K562 (cell line): Measurements from ENCODE around the gene MBLAC2. TPM values are rescaled to one million over a fixed set of nuclear protein-coding genes. Genes with fewer than 3 reads are reported as not detected.

Experiments used
- CHD1 ChIP-seq: fragments of 200-600 bp; sonication (generic); IDR thresholded peaks from one replicate; pipeline ENCODE4 v1.6.1; 2012; ENCODE audit warnings: mild to moderate bottlenecking, moderate library complexity, low read length, inconsistent platforms
- ERF ChIP-seq: fragments of 450-650 bp; formaldehyde crosslinking; IDR thresholded peaks from 2 replicates; pipeline ENCODE4 v1.4.0; 2020; ENCODE audit warnings: mild to moderate bottlenecking, mixed read lengths
- GATA2 ChIP-seq: sonication (generic); formaldehyde crosslinking; IDR thresholded peaks from 2 replicates; pipeline ENCODE4 v1.4.0; 2020; ENCODE audit warnings: mild to moderate bottlenecking, missing genetic modification reagents
- ILF3 ChIP-seq: fragments of 450-650 bp; IDR thresholded peaks from 2 replicates; pipeline ENCODE4 v1.6.1; 2018; ENCODE audit warnings: antibody characterized with exemption, mild to moderate bottlenecking, moderate library complexity, borderline replicate concordance
- MCM5 ChIP-seq: fragments of 450-650 bp; IDR thresholded peaks from 2 replicates; pipeline ENCODE4 v1.6.1; 2016; ENCODE audit warnings: low read depth
- NRF1 ChIP-seq, 2 experiments: fragments of 450-650 bp; IDR thresholded peaks in 1 of 2; conservative IDR thresholded peaks in 1 of 2; 2 replicates each; pipeline ENCODE4 v1.6.1; 2014; ENCODE audit warnings: mild to moderate bottlenecking in 2 of 2
- RAD51 ChIP-seq: fragments of 450-650 bp; IDR thresholded peaks from 2 replicates; pipeline ENCODE4 v1.7.1; 2016; ENCODE audit warnings: low read depth, mild to moderate bottlenecking, borderline replicate concordance
- RCOR1 ChIP-seq, 2 experiments: IDR thresholded peaks; 2 replicates each; pipeline ENCODE4 v1.6.1; 2012; ENCODE audit warnings: low read depth in 2 of 2, low read length in 2 of 2, borderline replicate concordance in 1 of 2, improper control_type of control experiment in 1 of 2
- SIRT6 ChIP-seq: IDR thresholded peaks from one replicate; pipeline ENCODE4 v1.6.1; 2012; ENCODE audit warnings: low read depth, mild to moderate bottlenecking, control low read depth, inconsistent platforms, low read length, moderate library complexity
- U2AF2 ChIP-seq: fragments of 200-400 bp; formaldehyde crosslinking; optimal IDR thresholded peaks from 2 replicates; pipeline ENCODE3; 2017; ENCODE audit warnings: low read depth, mild to moderate bottlenecking, low read length
- XRCC3 ChIP-seq: fragments of 450-650 bp; IDR thresholded peaks from 2 replicates; pipeline ENCODE4 v1.6.1; 2017; ENCODE audit warnings: mild to moderate bottlenecking, moderate library complexity
- XRCC5 ChIP-seq: fragments of 200-400 bp; formaldehyde crosslinking; IDR thresholded peaks from 2 replicates; pipeline ENCODE4 v1.6.1; 2017; ENCODE audit warnings: low read depth, mild to moderate bottlenecking, low read length
- ZBTB17 ChIP-seq: fragments of 450-650 bp; formaldehyde crosslinking; IDR thresholded peaks from 2 replicates; pipeline ENCODE4 v1.4.0; 2020; ENCODE audit warnings: mild to moderate bottlenecking
- ZNF586 ChIP-seq: fragments of 450-650 bp; formaldehyde crosslinking; conservative IDR thresholded peaks from 2 replicates; pipeline ENCODE4 v1.4.0; 2020; ENCODE audit warnings: mild to moderate bottlenecking, moderate library complexity
- ZZZ3 ChIP-seq: fragments of 450-650 bp; IDR thresholded peaks from 2 replicates; pipeline ENCODE4 v1.6.1; 2016; ENCODE audit warnings: antibody characterized with exemption, mild to moderate bottlenecking, moderate library complexity
- polyA plus RNA-seq, 8 experiments: library from polyadenylated mRNA; depleted of rRNA in 4 of 8; stranded (reverse) in 5 of 8; unstranded in 3 of 8; fragments of >200 nt; fragmentation: Nextera tagmentation in 2 of 8; fragmentation: Illumina TruSeq in 1 of 8; extraction: Ambion mirVana in 2 of 8; extraction: Trizol in 1 of 8; gene quantifications; 2 replicates each; pipeline versions ENCODE4 v1.2.1 to v1.2.3, GENCODE V29; 2011 to 2014; ENCODE audit warnings: inconsistent platforms in 1 of 8, missing spikeins in 1 of 8
- total RNA-seq, 7 experiments: library from RNA; depleted of rRNA in 6 of 7; stranded (reverse); fragments of >200 nt in 6 of 7; fragmentation: Illumina TruSeq in 2 of 7; extraction: Trizol in 2 of 7; gene quantifications; 2 replicates each; pipeline versions ENCODE4 v1.2.1 to v1.2.3, GENCODE V29; 2011 to 2021; ENCODE audit warnings: low replicate concordance in 1 of 7
- TF ChIP-seq, protein P1 (sequence below), 2 experiments: fragments of 200-800 bp in 1 of 2; sonication (Bioruptor generic) in 1 of 2; sonication (generic) in 1 of 2; formaldehyde crosslinking in 1 of 2; IDR thresholded peaks in 1 of 2; conservative IDR thresholded peaks in 1 of 2; 2 replicates each; pipeline versions ENCODE4 v1.5.0 to v1.6.1; 2016 to 2020; ENCODE audit warnings: missing compliant biosample characterization in 1 of 2, missing genetic modification characterization in 1 of 2, missing genetic modification reagents in 1 of 2
- TF ChIP-seq, protein P2 (sequence below): fragments of 450-650 bp; formaldehyde crosslinking; IDR thresholded peaks from 2 replicates; pipeline ENCODE4 v1.4.0; 2022; ENCODE audit warnings: missing genetic modification characterization
- TF ChIP-seq, protein P3 (sequence below): fragments of 250-450 bp; sonication (Bioruptor Pico); IDR thresholded peaks from 2 replicates; pipeline ENCODE4 v1.8.0; 2021; ENCODE audit warnings: moderate library complexity, mild to moderate bottlenecking, inconsistent platforms
- TF ChIP-seq, protein P4 (sequence below): fragments of 250-450 bp; sonication (Bioruptor Pico); IDR thresholded peaks from 2 replicates; pipeline ENCODE4 v1.8.0; 2022; ENCODE audit warnings: moderate library complexity, mild to moderate bottlenecking, inconsistent platforms
- TF ChIP-seq, protein P5 (sequence below), 3 experiments: IDR thresholded peaks in 2 of 3; conservative IDR thresholded peaks in 1 of 3; 2 replicates each; pipeline ENCODE4 v1.5.1; 2011 to 2012; ENCODE audit warnings: low read length in 3 of 3, mild to moderate bottlenecking in 3 of 3, control low read depth in 2 of 3, improper control_type of control experiment in 1 of 3, inconsistent platforms in 1 of 3, low read depth in 1 of 3, mixed read lengths in 1 of 3, moderate library complexity in 1 of 3; ENCODE audit not compliant: insufficient read depth in 2 of 3

The MBLAC2 gene
- total and polyA plus RNA-seq, 9 of the 15 experiments (the other 6 are each of a cell fraction or from before 2014, with no cell fraction given) = 2.4 to 13.1 (median 10.3) TPM

DNA sequence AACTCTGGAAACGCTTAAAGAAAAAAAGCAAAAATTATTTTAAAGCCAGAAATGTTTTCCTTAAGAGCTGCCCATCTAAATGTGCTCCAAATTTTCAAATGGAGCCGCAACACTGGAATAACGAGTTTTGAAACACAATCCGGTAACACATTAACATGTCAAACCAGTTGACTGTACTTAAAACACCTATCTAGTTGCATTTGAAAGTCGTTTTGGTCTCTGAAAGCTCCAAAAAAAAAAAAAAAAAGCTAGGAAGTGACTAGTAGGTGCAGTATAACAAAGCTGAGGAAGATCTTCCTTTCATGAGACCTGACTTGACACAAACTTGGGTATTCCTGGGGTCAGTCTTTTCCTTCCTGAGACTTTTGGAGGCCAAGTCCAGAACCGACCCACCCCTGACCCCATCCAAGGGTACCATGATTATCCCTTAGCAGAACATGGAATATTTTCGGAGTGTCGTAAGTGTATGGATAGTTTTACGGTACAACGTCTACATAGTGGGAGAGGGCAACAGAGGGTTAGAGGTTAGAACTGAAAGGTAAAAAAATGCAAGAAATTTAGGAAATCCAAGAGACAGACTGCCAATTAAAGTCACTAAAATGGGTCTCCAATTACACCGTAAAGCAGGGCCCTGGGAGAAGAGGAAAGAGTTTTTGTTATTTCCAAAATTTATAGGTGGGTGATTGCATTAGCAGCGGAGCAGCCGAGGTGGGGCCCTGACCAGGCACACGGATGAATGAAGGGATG, 65.8 kb downstream of the MBLAC2 start (continued):
- TF ChIP-seq, protein P1, sequence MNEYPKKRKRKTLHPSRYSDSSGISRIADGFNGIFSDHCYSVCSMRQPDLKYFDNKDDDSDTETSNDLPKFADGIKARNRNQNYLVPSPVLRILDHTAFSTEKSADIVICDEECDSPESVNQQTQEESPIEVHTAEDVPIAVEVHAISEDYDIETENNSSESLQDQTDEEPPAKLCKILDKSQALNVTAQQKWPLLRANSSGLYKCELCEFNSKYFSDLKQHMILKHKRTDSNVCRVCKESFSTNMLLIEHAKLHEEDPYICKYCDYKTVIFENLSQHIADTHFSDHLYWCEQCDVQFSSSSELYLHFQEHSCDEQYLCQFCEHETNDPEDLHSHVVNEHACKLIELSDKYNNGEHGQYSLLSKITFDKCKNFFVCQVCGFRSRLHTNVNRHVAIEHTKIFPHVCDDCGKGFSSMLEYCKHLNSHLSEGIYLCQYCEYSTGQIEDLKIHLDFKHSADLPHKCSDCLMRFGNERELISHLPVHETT (CRISPR knock-in tag; conservative IDR thresholded peaks at IDR 0.05 in 1 of 2, IDR thresholded peaks at IDR 0.05 in 1 of 2) = peak in 1 of 2 experiments; percentile 32; a peak in 1 of 4 replicates
- TF ChIP-seq ERF (CRISPR knock-in tag) (no peak), GATA2 (CRISPR knock-in tag) (no peak), SIRT6 (no peak), XRCC3 (no peak), RCOR1 (IDR thresholded peaks at IDR 0.05; ENCODE audit: borderline replicate concordance in 1 of 2, low read depth in 2 of 2, low read length in 2 of 2) (no peak), NRF1 (conservative IDR thresholded peaks at IDR 0.05 in 1 of 2, IDR thresholded peaks at IDR 0.05 in 1 of 2) (no peak), ILF3 (no peak), CHD1 (no peak), ZZZ3 (no peak), U2AF2 (no peak), MCM5 (no peak), RAD51 (no peak), XRCC5 (no peak), ZNF586 (CRISPR knock-in tag) (no peak), ZBTB17 (CRISPR knock-in tag) (no peak)
- TF ChIP-seq, protein P2, sequence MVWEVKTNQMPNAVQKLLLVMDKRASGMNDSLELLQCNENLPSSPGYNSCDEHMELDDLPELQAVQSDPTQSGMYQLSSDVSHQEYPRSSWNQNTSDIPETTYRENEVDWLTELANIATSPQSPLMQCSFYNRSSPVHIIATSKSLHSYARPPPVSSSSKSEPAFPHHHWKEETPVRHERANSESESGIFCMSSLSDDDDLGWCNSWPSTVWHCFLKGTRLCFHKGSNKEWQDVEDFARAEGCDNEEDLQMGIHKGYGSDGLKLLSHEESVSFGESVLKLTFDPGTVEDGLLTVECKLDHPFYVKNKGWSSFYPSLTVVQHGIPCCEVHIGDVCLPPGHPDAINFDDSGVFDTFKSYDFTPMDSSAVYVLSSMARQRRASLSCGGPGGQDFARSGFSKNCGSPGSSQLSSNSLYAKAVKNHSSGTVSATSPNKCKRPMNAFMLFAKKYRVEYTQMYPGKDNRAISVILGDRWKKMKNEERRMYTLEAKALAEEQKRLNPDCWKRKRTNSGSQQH (CRISPR knock-in tag) = no peak
- TF ChIP-seq, protein P3, sequence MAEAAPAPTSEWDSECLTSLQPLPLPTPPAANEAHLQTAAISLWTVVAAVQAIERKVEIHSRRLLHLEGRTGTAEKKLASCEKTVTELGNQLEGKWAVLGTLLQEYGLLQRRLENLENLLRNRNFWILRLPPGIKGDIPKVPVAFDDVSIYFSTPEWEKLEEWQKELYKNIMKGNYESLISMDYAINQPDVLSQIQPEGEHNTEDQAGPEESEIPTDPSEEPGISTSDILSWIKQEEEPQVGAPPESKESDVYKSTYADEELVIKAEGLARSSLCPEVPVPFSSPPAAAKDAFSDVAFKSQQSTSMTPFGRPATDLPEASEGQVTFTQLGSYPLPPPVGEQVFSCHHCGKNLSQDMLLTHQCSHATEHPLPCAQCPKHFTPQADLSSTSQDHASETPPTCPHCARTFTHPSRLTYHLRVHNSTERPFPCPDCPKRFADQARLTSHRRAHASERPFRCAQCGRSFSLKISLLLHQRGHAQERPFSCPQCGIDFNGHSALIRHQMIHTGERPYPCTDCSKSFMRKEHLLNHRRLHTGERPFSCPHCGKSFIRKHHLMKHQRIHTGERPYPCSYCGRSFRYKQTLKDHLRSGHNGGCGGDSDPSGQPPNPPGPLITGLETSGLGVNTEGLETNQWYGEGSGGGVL = no peak
- TF ChIP-seq, protein P4, sequence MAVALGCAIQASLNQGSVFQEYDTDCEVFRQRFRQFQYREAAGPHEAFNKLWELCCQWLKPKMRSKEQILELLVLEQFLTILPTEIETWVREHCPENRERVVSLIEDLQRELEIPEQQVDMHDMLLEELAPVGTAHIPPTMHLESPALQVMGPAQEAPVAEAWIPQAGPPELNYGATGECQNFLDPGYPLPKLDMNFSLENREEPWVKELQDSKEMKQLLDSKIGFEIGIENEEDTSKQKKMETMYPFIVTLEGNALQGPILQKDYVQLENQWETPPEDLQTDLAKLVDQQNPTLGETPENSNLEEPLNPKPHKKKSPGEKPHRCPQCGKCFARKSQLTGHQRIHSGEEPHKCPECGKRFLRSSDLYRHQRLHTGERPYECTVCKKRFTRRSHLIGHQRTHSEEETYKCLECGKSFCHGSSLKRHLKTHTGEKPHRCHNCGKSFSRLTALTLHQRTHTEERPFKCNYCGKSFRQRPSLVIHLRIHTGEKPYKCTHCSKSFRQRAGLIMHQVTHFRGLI (CRISPR knock-in tag) = no peak
- TF ChIP-seq, protein P5, sequence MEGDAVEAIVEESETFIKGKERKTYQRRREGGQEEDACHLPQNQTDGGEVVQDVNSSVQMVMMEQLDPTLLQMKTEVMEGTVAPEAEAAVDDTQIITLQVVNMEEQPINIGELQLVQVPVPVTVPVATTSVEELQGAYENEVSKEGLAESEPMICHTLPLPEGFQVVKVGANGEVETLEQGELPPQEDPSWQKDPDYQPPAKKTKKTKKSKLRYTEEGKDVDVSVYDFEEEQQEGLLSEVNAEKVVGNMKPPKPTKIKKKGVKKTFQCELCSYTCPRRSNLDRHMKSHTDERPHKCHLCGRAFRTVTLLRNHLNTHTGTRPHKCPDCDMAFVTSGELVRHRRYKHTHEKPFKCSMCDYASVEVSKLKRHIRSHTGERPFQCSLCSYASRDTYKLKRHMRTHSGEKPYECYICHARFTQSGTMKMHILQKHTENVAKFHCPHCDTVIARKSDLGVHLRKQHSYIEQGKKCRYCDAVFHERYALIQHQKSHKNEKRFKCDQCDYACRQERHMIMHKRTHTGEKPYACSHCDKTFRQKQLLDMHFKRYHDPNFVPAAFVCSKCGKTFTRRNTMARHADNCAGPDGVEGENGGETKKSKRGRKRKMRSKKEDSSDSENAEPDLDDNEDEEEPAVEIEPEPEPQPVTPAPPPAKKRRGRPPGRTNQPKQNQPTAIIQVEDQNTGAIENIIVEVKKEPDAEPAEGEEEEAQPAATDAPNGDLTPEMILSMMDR (IDR thresholded peaks at IDR 0.05 in 2 of 3, conservative IDR thresholded peaks at IDR 0.05 in 1 of 3; ENCODE audit: insufficient read depth in 2 of 3, low read depth in 1 of 3, low read length in 3 of 3) = no peak
